ENCODE data around the gene TESK2.
"Not testable (repeated sequence)": the region's sequence is repeated elsewhere in the genome, so short reads cannot be mapped to it uniquely, and the experiment has no call there.

The TESK2 gene

GRCh38 chr1:45397285-45397684 lies 93.7 kb downstream of the TESK2 start:
- no peak for TF ChIP-seq CTCF (conservative IDR thresholded peaks at IDR 0.05; ENCODE audit: control insufficient read depth, insufficient read depth, low read depth, low read length)
- DNase-seq (ENCODE audit: low read depth) = no peak
- H3K4me3 ChIP-seq (ENCODE audit: control insufficient read depth, low read depth, low read length) = no peak overlapping the region

DNA sequence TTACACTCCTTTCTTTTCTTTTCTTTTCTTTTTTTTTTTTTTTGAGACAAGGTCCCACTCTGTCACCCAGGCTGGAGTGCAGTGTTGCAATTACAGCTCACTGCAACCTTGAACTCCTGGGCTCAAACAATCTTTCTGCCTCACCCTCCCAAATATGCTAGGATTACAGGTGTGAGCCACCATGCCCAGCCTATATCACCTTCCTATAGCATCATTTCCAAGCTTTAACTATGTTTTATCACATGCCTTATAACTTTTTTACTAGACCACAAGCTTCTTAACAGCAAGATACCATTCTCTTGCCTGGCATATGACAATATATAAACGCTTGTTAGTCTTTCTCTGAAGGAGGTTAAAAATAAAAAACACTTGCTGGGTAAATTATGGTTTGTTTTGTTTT lies 95.4 kb downstream of the TESK2 start:
- no peak for TF ChIP-seq CTCF (conservative IDR thresholded peaks at IDR 0.05; ENCODE audit: control insufficient read depth, insufficient read depth, low read depth, low read length)

GRCh38 chr1:45395051-45395450 lies 95.9 kb downstream of the TESK2 start:
- no peak for DNase-seq (ENCODE audit: low read depth)
- H3K4me3 ChIP-seq (ENCODE audit: control insufficient read depth, low read depth, low read length) = no peak overlapping the region
- TF ChIP-seq CTCF (conservative IDR thresholded peaks at IDR 0.05; ENCODE audit: control insufficient read depth, insufficient read depth, low read depth, low read length) = no peak

More for the DNA sequence above, 95.4 kb downstream of the TESK2 start:
- no peak for DNase-seq (ENCODE audit: low read depth)
- no peak overlapping the region for H3K4me3 ChIP-seq (ENCODE audit: control insufficient read depth, low read depth, low read length)

GRCh38 chr1:45394342-45394741 lies 96.6 kb downstream of the TESK2 start:
- no peak for TF ChIP-seq CTCF (conservative IDR thresholded peaks at IDR 0.05; ENCODE audit: control insufficient read depth, insufficient read depth, low read depth, low read length)
- H3K4me3 ChIP-seq (ENCODE audit: control insufficient read depth, low read depth, low read length) = no peak overlapping the region
- no peak for DNase-seq (ENCODE audit: low read depth)

DNA sequence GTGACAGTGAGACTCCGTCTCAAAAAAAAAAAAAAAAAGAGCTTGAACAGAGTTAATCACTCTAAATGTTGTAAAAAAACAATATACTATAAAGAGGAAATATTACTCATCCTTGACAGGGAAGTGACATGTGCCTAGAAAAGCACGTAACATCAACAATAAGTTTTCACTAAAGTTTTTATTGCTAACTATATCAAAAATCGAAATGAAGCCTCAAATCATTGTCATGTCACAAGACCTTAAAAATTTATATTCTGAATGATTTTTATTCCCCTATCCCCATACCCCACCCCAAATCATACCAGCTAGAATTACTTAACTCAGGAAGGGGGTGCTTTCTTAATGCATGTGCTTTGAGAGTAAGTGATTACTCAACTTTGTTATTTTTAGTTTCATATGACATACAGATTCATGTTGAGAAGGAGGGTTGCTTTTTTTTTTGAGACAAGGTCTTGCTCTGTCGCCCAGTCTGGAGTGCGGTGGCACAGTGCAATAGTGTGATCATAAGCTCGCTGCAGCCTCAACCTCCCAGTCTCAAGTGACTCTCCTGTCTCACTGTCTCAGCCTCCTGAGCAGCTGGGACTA lies 97.2 kb downstream of the TESK2 start:
- no peak overlapping the region for H3K4me3 ChIP-seq (ENCODE audit: control insufficient read depth, low read depth, low read length)
- no peak for DNase-seq (ENCODE audit: low read depth)
- TF ChIP-seq CTCF (conservative IDR thresholded peaks at IDR 0.05; ENCODE audit: control insufficient read depth, insufficient read depth, low read depth, low read length) = no peak

GRCh38 chr1:45386219-45386618 lies 104.7 kb downstream of the TESK2 start:
- TF ChIP-seq CTCF (conservative IDR thresholded peaks at IDR 0.05; ENCODE audit: control insufficient read depth, insufficient read depth, low read depth, low read length) = no peak
- DNase-seq (ENCODE audit: low read depth) = no peak

DNA sequence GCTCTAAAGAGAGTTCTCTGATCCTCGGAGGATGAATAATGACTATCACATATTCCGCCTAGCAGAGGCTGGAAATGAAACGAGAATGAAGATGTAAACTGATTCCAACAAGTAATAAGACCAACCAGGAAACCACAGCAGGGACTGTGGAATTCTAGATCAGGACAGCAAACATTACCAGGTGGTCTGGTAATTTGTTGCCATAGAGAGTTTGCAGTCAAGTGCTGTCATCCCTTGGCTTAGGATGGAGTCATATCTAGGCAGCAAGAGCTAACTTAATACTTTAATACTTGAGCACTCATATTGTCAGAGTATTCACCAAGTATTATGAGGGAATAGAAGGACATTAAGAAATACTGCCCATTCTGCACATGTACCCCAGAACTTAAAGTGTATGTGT lies 105.7 kb downstream of the TESK2 start:
- H3K4me3 ChIP-seq (ENCODE audit: control insufficient read depth, low read depth, low read length) = no peak overlapping the region
- no peak for TF ChIP-seq CTCF (conservative IDR thresholded peaks at IDR 0.05; ENCODE audit: control insufficient read depth, insufficient read depth, low read depth, low read length)
- DNase-seq (ENCODE audit: low read depth) = no peak

More at GRCh38 chr1:45386219-45386618, 104.7 kb downstream of the TESK2 start:
- no peak overlapping the region for H3K4me3 ChIP-seq (ENCODE audit: control insufficient read depth, low read depth, low read length)

- DNase-seq (ENCODE audit: low read depth); H3K4me3 ChIP-seq (ENCODE audit: control insufficient read depth, low read depth, low read length): not testable (repeated sequence)
Observed at GRCh38 chr1:45384213-45384612, 106.8 kb downstream of the TESK2 start.
